Measurements from ENCODE around the gene IARS1. TPM values are rescaled to one million over a fixed set of nuclear protein-coding genes. Genes with fewer than 3 reads are reported as not detected.

The IARS1 gene
- total RNA-seq, 2 experiments from 2014 or later: 271 to 272 TPM

DNA sequence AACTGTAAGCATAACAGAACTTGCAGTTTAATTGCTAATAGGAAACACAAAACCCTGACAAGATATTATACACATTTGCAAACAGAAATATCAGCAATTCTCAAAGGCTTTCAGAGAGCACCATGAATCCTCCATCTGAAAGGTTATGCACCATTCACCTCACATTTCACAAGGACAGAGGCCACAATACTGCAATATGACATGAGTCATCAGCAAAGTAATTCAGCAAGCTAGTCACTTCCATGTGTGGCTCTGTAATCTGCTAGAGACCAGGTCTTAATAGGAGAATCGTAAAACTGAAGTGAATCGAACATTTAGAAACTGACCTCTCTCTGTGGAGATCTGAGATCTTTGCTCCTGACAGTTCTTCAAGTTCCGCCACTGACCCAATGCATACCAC lies 28.3 kb downstream of the IARS1 start:
- Mint-ChIP-seq H3K27me3 (ENCODE audit: low read depth) (no peaks in the 10 kb centered on the region), H3K27ac (no peak overlapping the region), H3K4me3 (no peak overlapping the region), H3K4me1 (ENCODE audit: low read depth) (no peaks in the 10 kb centered on the region), H3K9me3 (no peaks in the 10 kb centered on the region), H3K36me3 (ENCODE audit: low read depth) (peaks cover 56% of the 10 kb centered on the region)
- intact Hi-C loops (cut with micrococcal nuclease): no loop called here
- no peak for DNase-seq
- CTCF ChIA-PET: interaction anchor here (0.8 kb wide), 1 partner anchor 126 kb away, joined by 3 read pairs; no protein-coding TSS in a partner anchor

DNA sequence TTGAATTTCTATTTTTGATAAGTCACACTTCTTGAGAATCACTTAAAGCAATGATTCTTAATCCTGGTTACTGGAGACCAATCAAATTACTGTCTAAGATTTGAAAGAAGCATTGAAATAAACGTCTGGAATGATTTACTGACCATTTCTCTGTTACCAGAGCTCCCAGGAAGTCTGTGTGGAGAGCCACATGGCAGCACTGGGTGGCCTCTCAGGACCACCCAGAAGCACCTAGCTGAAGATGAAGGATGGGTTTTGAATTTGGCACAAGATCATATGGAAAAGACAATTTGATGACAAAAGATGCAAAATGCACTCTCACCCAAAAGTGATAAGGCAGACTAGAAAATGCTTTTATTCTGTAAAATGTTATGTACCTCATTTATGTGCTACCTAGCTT lies 30.4 kb downstream of the IARS1 start:
- intact Hi-C loops (cut with micrococcal nuclease): loop anchor here (5.0 kb wide), 1 partner anchor 34 kb away; no protein-coding TSS in a partner anchor
- Mint-ChIP-seq H3K36me3 (ENCODE audit: low read depth) (peaks cover 60% of the 10 kb centered on the region), H3K4me3 (no peak overlapping the region), H3K4me1 (ENCODE audit: low read depth) (no peaks in the 10 kb centered on the region), H3K9me3 (no peaks in the 10 kb centered on the region), H3K27ac (no peak overlapping the region), H3K27me3 (ENCODE audit: low read depth) (no peaks in the 10 kb centered on the region)
- CTCF ChIA-PET: no interaction called here
- DNase-seq: no peak

DNA sequence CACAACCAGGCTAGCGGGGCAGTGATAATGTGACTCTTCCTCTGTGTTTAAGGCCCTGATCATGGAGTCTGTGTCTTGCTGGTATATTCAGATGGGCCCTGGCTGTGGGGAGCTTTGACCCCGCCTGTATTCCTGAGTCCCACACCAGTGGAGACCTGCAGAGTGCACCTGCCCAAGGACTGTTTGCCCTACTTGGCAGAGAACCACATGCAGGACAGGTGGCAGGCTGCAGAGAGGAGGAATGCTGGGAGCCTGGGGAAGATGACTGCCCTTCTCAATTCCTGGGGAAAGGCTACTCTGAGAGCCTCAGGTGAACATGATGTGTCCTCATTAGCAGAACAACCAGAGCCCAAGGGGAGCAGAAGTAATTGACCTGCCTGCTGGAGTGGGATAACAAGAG lies 36.2 kb downstream of the IARS1 start:
- no peak overlapping the region for H3K4me3 Mint-ChIP-seq
- H3K27me3 Mint-ChIP-seq (ENCODE audit: low read depth): no peaks in the 10 kb centered on the region
- no peaks in the 10 kb centered on the region for H3K9me3 Mint-ChIP-seq
- H3K27ac Mint-ChIP-seq: no peak overlapping the region
- peaks cover 53% of the 10 kb centered on the region for H3K36me3 Mint-ChIP-seq (ENCODE audit: low read depth)
- H3K4me1 Mint-ChIP-seq (ENCODE audit: low read depth): no peaks in the 10 kb centered on the region
- DNase-seq: no peak
- intact Hi-C loops (cut with micrococcal nuclease): no loop called here
- CTCF ChIA-PET: no interaction called here

DNA sequence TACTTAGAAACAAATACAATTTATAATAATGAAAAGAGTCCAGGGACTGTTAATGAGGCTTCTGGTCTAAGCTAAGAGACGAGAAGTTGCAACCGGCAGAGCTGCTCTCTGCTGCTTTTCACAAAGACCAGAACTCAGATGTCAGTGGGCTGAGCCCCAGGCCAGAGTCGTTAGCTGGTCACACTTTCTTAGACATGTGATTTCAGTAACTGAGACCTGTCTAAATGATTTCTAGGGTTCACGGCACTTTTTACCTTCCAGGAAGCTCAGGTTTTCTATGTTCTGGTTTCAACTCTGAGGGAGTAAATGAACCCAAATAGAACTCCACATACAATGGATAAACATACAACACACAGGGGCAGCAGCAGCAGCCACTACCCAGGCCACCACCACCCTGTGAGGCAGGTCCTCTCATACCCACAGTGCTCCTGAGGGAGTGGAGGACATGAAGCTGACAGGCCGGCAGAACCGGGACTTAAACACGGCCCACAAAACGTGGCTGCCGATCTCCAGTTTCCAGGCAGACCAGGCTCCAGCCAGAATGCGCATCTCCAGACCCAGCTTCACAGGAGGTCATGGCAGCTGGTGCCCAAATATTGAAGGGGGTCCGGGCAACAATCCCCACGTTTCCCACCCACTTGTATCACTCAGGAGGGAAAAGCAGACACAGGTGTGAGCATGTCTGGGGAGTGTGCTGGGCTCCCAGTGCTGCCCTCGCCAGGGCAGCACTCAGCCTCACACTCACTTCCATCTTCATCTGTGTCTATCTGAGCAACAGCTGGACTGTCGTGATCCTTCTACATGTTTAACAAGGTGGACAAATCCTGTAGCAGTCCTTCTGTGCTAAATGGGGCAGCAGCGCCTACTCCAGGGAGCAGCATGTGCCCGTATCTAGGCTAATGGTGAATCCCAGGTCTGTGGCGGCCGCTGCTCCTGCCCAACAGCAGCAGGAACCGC lies 38.8 kb downstream of the IARS1 start:
- Mint-ChIP-seq H3K9me3 (no peaks in the 10 kb centered on the region), H3K4me1 (ENCODE audit: low read depth) (no peaks in the 10 kb centered on the region), H3K27ac (no peak overlapping the region), H3K36me3 (ENCODE audit: low read depth) (peaks cover 58% of the 10 kb centered on the region), H3K4me3 (no peak overlapping the region), H3K27me3 (ENCODE audit: low read depth) (no peaks in the 10 kb centered on the region)
- intact Hi-C loops (cut with micrococcal nuclease): no loop called here
- CTCF ChIA-PET: interaction anchor here (1.2 to 1.4 kb wide), 2 partner anchors 59 to 114 kb away, joined by 3 to 5 read pairs; no protein-coding TSS in a partner anchor
- DNase-seq: no peak

DNA sequence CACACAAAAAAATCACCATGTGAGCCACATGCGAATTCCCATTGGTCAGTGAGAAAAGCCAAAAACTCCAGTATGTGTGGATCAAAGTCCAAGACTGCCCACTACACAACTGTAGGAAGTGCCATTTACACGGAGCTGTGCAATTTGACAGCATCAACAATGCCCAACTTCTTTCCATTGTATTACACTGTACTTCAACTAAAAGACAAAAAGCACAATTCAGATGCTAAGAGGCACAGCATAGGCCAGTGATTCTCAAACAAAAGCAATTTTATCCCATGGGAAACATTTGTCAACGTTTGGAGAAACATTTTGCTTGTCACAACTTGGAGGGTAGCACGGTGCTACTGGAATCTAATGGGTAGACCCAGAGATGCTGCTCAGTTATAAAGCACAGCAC lies 39.8 kb downstream of the IARS1 start:
- DNase-seq: no peak
- H3K4me1 Mint-ChIP-seq (ENCODE audit: low read depth): no peaks in the 10 kb centered on the region
- peaks cover 59% of the 10 kb centered on the region for H3K36me3 Mint-ChIP-seq (ENCODE audit: low read depth)
- no peaks in the 10 kb centered on the region for H3K9me3 Mint-ChIP-seq
- CTCF ChIA-PET: interaction anchor here (1.4 kb wide), 1 partner anchor 113 kb away, joined by 3 read pairs; no protein-coding TSS in a partner anchor
- H3K27ac Mint-ChIP-seq: no peak overlapping the region
- H3K27me3 Mint-ChIP-seq (ENCODE audit: low read depth): no peaks in the 10 kb centered on the region
- no peak overlapping the region for H3K4me3 Mint-ChIP-seq
- intact Hi-C loops (cut with micrococcal nuclease): no loop called here

DNA sequence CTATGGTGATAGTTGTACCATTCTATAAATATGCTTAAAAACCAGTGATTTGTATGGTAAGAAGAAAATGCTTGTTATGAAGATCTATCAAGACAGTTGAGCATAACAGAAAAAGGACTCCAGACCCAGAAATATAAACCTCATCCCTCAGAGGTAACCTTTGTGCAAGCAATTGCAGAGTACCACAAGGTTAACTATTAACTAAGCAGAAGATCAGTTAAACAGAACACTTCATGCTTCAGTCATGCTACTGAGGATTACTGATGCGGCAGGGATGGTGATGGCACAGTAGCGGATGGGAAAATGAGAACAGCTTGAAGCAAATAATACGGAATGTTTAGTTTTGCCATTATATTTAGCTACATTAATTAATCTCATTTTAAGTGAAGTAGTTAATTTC lies 45.5 kb downstream of the IARS1 start:
- H3K27ac Mint-ChIP-seq: no peak overlapping the region
- no peaks in the 10 kb centered on the region for H3K27me3 Mint-ChIP-seq (ENCODE audit: low read depth)
- peaks cover 74% of the 10 kb centered on the region for H3K36me3 Mint-ChIP-seq (ENCODE audit: low read depth)

DNA sequence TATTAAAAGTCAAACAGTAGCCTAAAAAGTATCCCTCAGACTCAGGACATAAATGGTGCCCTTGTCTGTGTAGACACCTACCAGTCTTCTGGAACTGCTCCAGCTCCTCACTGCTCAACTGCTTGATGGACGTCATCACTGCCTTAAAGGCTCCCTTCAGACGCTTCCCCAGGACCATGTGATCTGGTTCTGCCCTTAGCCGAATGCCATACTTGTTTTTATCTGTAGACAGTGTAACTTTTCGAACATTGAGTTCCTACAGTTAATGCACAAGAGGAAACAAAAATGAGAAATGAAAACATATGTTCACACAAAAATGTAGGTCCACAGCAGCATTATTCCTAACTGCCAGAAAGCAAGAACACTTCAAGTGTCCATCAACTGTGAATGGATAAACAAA lies 46.2 kb downstream of the IARS1 start:
- no peak for DNase-seq
- intact Hi-C loops (cut with micrococcal nuclease): no loop called here
- peaks cover 76% of the 10 kb centered on the region for H3K36me3 Mint-ChIP-seq (ENCODE audit: low read depth)
- CTCF ChIA-PET: no interaction called here
- no peaks in the 10 kb centered on the region for H3K27me3 Mint-ChIP-seq (ENCODE audit: low read depth)
- no peaks in the 10 kb centered on the region for H3K9me3 Mint-ChIP-seq
- no peak overlapping the region for H3K4me3 Mint-ChIP-seq
- no peak overlapping the region for H3K27ac Mint-ChIP-seq
- peaks cover 5% of the 10 kb centered on the region for H3K4me1 Mint-ChIP-seq (ENCODE audit: low read depth)

More for the DNA sequence above, 45.5 kb downstream of the IARS1 start:
- CTCF ChIA-PET: no interaction called here
- Mint-ChIP-seq H3K4me3 (no peak overlapping the region), H3K4me1 (ENCODE audit: low read depth) (peaks cover 5% of the 10 kb centered on the region), H3K9me3 (no peaks in the 10 kb centered on the region)
- intact Hi-C loops (cut with micrococcal nuclease): no loop called here
- no peak for DNase-seq

DNA sequence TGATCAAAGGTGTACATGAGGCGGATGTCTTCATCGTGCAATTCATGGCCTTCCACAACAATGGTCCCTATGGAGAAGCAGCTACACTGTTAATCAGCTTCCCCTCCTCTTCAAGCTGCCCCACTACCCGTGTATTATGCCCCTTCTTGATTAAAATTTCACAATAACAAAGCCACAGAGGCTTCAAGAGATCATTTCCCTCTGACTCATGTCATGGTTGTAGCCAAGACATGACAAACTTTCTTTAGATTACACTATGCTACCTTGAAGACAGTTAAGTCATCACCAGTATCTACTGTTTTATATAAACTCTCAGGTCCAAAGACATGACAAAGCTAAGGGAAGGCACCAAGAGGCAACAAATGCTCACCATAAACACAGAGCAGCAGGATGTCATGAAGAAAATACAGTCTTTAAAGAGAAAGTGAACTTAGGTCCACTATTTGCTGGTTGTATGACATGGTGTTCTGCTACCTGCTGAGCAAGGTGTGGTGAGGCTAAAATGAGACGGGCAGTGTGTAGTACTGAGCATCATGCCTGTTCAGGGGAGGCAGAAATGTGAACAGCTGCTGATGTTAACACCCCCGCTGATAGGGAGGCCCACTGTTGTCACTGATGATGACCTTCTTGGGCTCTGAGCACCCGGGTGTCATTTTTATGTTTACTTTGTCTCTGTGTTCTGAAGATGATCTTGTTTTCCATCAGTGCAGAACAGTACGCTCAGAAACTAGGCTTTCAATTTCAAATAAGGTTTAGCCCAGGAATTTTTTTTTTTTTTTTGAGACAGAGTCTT lies 48.3 kb downstream of the IARS1 start:
- Mint-ChIP-seq H3K4me3 (no peak overlapping the region), H3K27ac (peak overlapping the region; percentile 34), H3K4me1 (ENCODE audit: low read depth) (peaks cover 5% of the 10 kb centered on the region), H3K27me3 (ENCODE audit: low read depth) (no peaks in the 10 kb centered on the region), H3K9me3 (no peaks in the 10 kb centered on the region), H3K36me3 (ENCODE audit: low read depth) (peaks cover 83% of the 10 kb centered on the region)
- intact Hi-C loops (cut with micrococcal nuclease): no loop called here
- no peak for DNase-seq
- CTCF ChIA-PET: interaction anchor here (0.6 to 1.3 kb wide), 2 partner anchors 32 to 106 kb away, joined by 3 to 4 read pairs; no protein-coding TSS in a partner anchor

Small RNAs within 50 kb of the gene (microRNA-seq; reads per million reads assigned to microRNA genes)
- 2.2 reads per million for gene MIR3651 (ENCODE audit: borderline microRNAs expressed, borderline replicate concordance)

Other genes with a start within 250 kb of the IARS1 start
- 10 to 100 TPM; 32.0 to 38.4 TPM for gene SPTLC1, start 178.3 kb downstream of the IARS1 start, total RNA-seq
- 10 to 100 TPM; 41.0 to 46.2 TPM for gene NOL8, start 31.7 kb upstream of the IARS1 start, total RNA-seq
- 10 to 100 TPM; 24.9 to 26.5 TPM for gene CENPP, start 32.3 kb upstream of the IARS1 start, total RNA-seq
- gene OGN, start 110.9 kb upstream of the IARS1 start, total RNA-seq: not detected
- not detected for gene OMD, start 130.8 kb upstream of the IARS1 start, total RNA-seq
- gene ASPN, start 188.8 kb upstream of the IARS1 start, total RNA-seq: not detected
- not detected for gene ECM2, start 242.3 kb upstream of the IARS1 start, total RNA-seq

Data from activated naive CD4-positive, alpha-beta T cell treated with anti-CD3 and anti-CD28 coated beads for 36 hours (primary cell).